Activated T-helper 2 cell treated with anti-CD3 and anti-CD28 coated beads, Interferon-gamma antibody, Interleukin-2, Interleukin-4, amounts not matched to agents 10 μg/mL and 5 μg/mL and 100 μg/mL, durations not matched to agents 14 hours and 24 hours and 36 hours (primary cell): ENCODE measurements around the gene EYS. TPM values are rescaled to one million over a fixed set of nuclear protein-coding genes. Genes with fewer than 3 reads are reported as not detected.
"Not testable (repeated sequence)": the region's sequence is repeated elsewhere in the genome, so short reads cannot be mapped to it uniquely, and the experiment has no call there.

Source experiments
- DNase-seq: peaks from one replicate; pipeline ENCODE4 v3.0.0; 2021; ENCODE audit warnings: low spot score
- H3K27ac Mint-ChIP-seq: one replicate; pipeline ENCODE4 v1.8.0; 2021; ENCODE audit warnings: mixed read lengths
- H3K27me3 Mint-ChIP-seq: one replicate; pipeline ENCODE4 v1.8.0; 2021; ENCODE audit warnings: low read depth, mixed read lengths
- H3K36me3 Mint-ChIP-seq: one replicate; pipeline ENCODE4 v1.8.0; 2021; ENCODE audit warnings: low read depth, mixed read lengths
- H3K4me1 Mint-ChIP-seq: one replicate; pipeline ENCODE4 v1.8.0; 2021; ENCODE audit warnings: low read depth, mixed read lengths
- H3K4me3 Mint-ChIP-seq: one replicate; pipeline ENCODE4 v1.8.0; 2021; ENCODE audit warnings: low read depth, mild to moderate bottlenecking, moderate library complexity, mixed read lengths
- H3K9me3 Mint-ChIP-seq: one replicate; pipeline ENCODE4 v1.8.0; 2021; ENCODE audit warnings: mixed read lengths
- intact Hi-C: fragments of 100-400 bp; cut with micrococcal nuclease; formaldehyde crosslinking; loops from one replicate; pipeline ENCODE4 v1.15.1; 2023
- total RNA-seq: library from RNA; stranded (reverse); gene quantifications from 2 replicates; pipeline ENCODE4 v1.2.3, GENCODE V29; 2022

The EYS gene
- total RNA-seq, 1 donor from 2014 or later: not detected

- H3K4me3 Mint-ChIP-seq: no peak overlapping the region
- H3K27me3 Mint-ChIP-seq: no peaks in the 10 kb centered on the region
- intact Hi-C loops: no loop called here
- no peak for DNase-seq
- no peaks in the 10 kb centered on the region for H3K36me3 Mint-ChIP-seq
- no peaks in the 10 kb centered on the region for H3K4me1 Mint-ChIP-seq
- no peaks in the 10 kb centered on the region for H3K9me3 Mint-ChIP-seq
- no peak overlapping the region for H3K27ac Mint-ChIP-seq
Observed at GRCh38 chr6:65610746-65611145, 96.3 kb downstream of the EYS start.

- no peak for DNase-seq
Observed at GRCh38 chr6:65595540-65595939, 111.5 kb downstream of the EYS start.

GRCh38 chr6:65570340-65570739 is 136.7 kb downstream of the EYS start:
- Mint-ChIP-seq H3K9me3 (peaks cover 53% of the 10 kb centered on the region), H3K4me3 (no peak overlapping the region), H3K4me1 (no peaks in the 10 kb centered on the region), H3K27me3 (no peaks in the 10 kb centered on the region), H3K27ac (no peak overlapping the region), H3K36me3 (no peaks in the 10 kb centered on the region)
- intact Hi-C loops: no loop called here
- DNase-seq: no peak

More at GRCh38 chr6:65595540-65595939, 111.5 kb downstream of the EYS start:
- intact Hi-C loops: no loop called here
- no peaks in the 10 kb centered on the region for H3K4me1 Mint-ChIP-seq
- H3K9me3 Mint-ChIP-seq: peaks cover 19% of the 10 kb centered on the region
- H3K27me3 Mint-ChIP-seq: no peaks in the 10 kb centered on the region
- no peak overlapping the region for H3K4me3 Mint-ChIP-seq
- H3K27ac Mint-ChIP-seq: no peak overlapping the region
- H3K36me3 Mint-ChIP-seq: no peaks in the 10 kb centered on the region

- Mint-ChIP-seq H3K4me1 (no peaks in the 10 kb centered on the region), H3K4me3 (no peak overlapping the region), H3K9me3 (peaks cover 49% of the 10 kb centered on the region), H3K27ac (no peak overlapping the region), H3K36me3 (no peaks in the 10 kb centered on the region), H3K27me3 (no peaks in the 10 kb centered on the region)
- intact Hi-C loops: no loop called here
- no peak for DNase-seq
Observed at GRCh38 chr6:65569505-65569904, 137.5 kb downstream of the EYS start.

GRCh38 chr6:65569056-65569455 is 138.0 kb downstream of the EYS start:
- H3K9me3 Mint-ChIP-seq: peaks cover 47% of the 10 kb centered on the region
- intact Hi-C loops, H3K27me3 Mint-ChIP-seq, H3K4me1 Mint-ChIP-seq, DNase-seq, H3K4me3 Mint-ChIP-seq, H3K27ac Mint-ChIP-seq, H3K36me3 Mint-ChIP-seq: not testable (repeated sequence)

GRCh38 chr6:65566117-65566516 is 140.9 kb downstream of the EYS start:
- H3K4me1 Mint-ChIP-seq: no peaks in the 10 kb centered on the region
- peaks cover 47% of the 10 kb centered on the region for H3K9me3 Mint-ChIP-seq
- no peak overlapping the region for H3K27ac Mint-ChIP-seq
- no peaks in the 10 kb centered on the region for H3K36me3 Mint-ChIP-seq
- H3K27me3 Mint-ChIP-seq: no peaks in the 10 kb centered on the region
- no peak overlapping the region for H3K4me3 Mint-ChIP-seq
- no peak for DNase-seq
- intact Hi-C loops: no loop called here

- no peak overlapping the region for H3K4me3 Mint-ChIP-seq
- no peaks in the 10 kb centered on the region for H3K27me3 Mint-ChIP-seq
- no peak overlapping the region for H3K27ac Mint-ChIP-seq
- intact Hi-C loops: no loop called here
- H3K9me3 Mint-ChIP-seq: peaks cover 3% of the 10 kb centered on the region
- H3K4me1 Mint-ChIP-seq: no peaks in the 10 kb centered on the region
- no peak for DNase-seq
- no peaks in the 10 kb centered on the region for H3K36me3 Mint-ChIP-seq
Observed at GRCh38 chr6:65558071-65558470, 149.0 kb downstream of the EYS start.

GRCh38 chr6:65557224-65557623 is 149.8 kb downstream of the EYS start:
- no peak for DNase-seq
- intact Hi-C loops: no loop called here
- no peak overlapping the region for H3K27ac Mint-ChIP-seq
- H3K9me3 Mint-ChIP-seq: peaks cover 3% of the 10 kb centered on the region
- no peaks in the 10 kb centered on the region for H3K27me3 Mint-ChIP-seq
- no peaks in the 10 kb centered on the region for H3K36me3 Mint-ChIP-seq
- H3K4me3 Mint-ChIP-seq: no peak overlapping the region
- no peaks in the 10 kb centered on the region for H3K4me1 Mint-ChIP-seq

- Mint-ChIP-seq H3K36me3 (no peaks in the 10 kb centered on the region), H3K27ac (no peak overlapping the region)
- intact Hi-C loops: no loop called here
Observed at GRCh38 chr6:65546894-65547293, 160.1 kb downstream of the EYS start.

GRCh38 chr6:65545920-65546319 is 161.1 kb downstream of the EYS start:
- no peaks in the 10 kb centered on the region for H3K27me3 Mint-ChIP-seq
- no peaks in the 10 kb centered on the region for H3K36me3 Mint-ChIP-seq

More at GRCh38 chr6:65546894-65547293, 160.1 kb downstream of the EYS start:
- H3K27me3 Mint-ChIP-seq: no peaks in the 10 kb centered on the region
- H3K4me3 Mint-ChIP-seq: no peak overlapping the region
- no peak for DNase-seq
- no peaks in the 10 kb centered on the region for H3K4me1 Mint-ChIP-seq
- peaks cover 17% of the 10 kb centered on the region for H3K9me3 Mint-ChIP-seq

GRCh38 chr6:65538644-65539043 is 168.4 kb downstream of the EYS start:
- H3K4me1 Mint-ChIP-seq: no peaks in the 10 kb centered on the region
- no peaks in the 10 kb centered on the region for H3K36me3 Mint-ChIP-seq
- intact Hi-C loops: no loop called here
- no peaks in the 10 kb centered on the region for H3K27me3 Mint-ChIP-seq
- H3K27ac Mint-ChIP-seq: no peak overlapping the region
- H3K4me3 Mint-ChIP-seq: no peak overlapping the region
- H3K9me3 Mint-ChIP-seq: peaks cover 25% of the 10 kb centered on the region
- no peak for DNase-seq

More at GRCh38 chr6:65545920-65546319, 161.1 kb downstream of the EYS start:
- no peaks in the 10 kb centered on the region for H3K4me1 Mint-ChIP-seq
- no peak overlapping the region for H3K27ac Mint-ChIP-seq
- H3K4me3 Mint-ChIP-seq: no peak overlapping the region
- intact Hi-C loops: no loop called here
- no peak for DNase-seq
- peaks cover 20% of the 10 kb centered on the region for H3K9me3 Mint-ChIP-seq

GRCh38 chr6:65537600-65537999 is 169.4 kb downstream of the EYS start:
- H3K9me3 Mint-ChIP-seq: peaks cover 23% of the 10 kb centered on the region
- H3K27ac Mint-ChIP-seq: no peak overlapping the region
- intact Hi-C loops: no loop called here
- H3K27me3 Mint-ChIP-seq: no peaks in the 10 kb centered on the region
- no peaks in the 10 kb centered on the region for H3K36me3 Mint-ChIP-seq
- DNase-seq: no peak
- H3K4me3 Mint-ChIP-seq: no peak overlapping the region
- no peaks in the 10 kb centered on the region for H3K4me1 Mint-ChIP-seq

- no peaks in the 10 kb centered on the region for H3K36me3 Mint-ChIP-seq
- H3K9me3 Mint-ChIP-seq: peaks cover 24% of the 10 kb centered on the region
- DNase-seq: no peak
- no peak overlapping the region for H3K27ac Mint-ChIP-seq
- H3K4me1 Mint-ChIP-seq: no peaks in the 10 kb centered on the region
- intact Hi-C loops: no loop called here
- H3K27me3 Mint-ChIP-seq: no peaks in the 10 kb centered on the region
- H3K4me3 Mint-ChIP-seq: no peak overlapping the region
Observed at GRCh38 chr6:65531533-65531932, 175.5 kb downstream of the EYS start.

- intact Hi-C loops: no loop called here
- DNase-seq: no peak
- Mint-ChIP-seq H3K9me3 (peaks cover 30% of the 10 kb centered on the region), H3K4me1 (no peaks in the 10 kb centered on the region), H3K36me3 (no peaks in the 10 kb centered on the region), H3K27me3 (no peaks in the 10 kb centered on the region), H3K4me3 (no peak overlapping the region), H3K27ac (no peak overlapping the region)
Observed at GRCh38 chr6:65524232-65524631, 182.8 kb downstream of the EYS start.
